GM12878 (cell line): Measurements from ENCODE around the gene DTWD2. TPM values are rescaled to one million over a fixed set of nuclear protein-coding genes. Genes with fewer than 3 reads are reported as not detected.

ENCODE experiments used
- CREM ChIP-seq: IDR thresholded peaks from 2 replicates; pipeline ENCODE4 v1.6.1; 2014; ENCODE audit warnings: antibody characterized with exemption, low read depth
- CUX1 ChIP-seq: IDR thresholded peaks from 2 replicates; pipeline ENCODE4 v1.6.1; 2012; ENCODE audit warnings: improper control_type of control experiment, low read depth, low read length; ENCODE audit not compliant: insufficient replicate concordance
- E4F1 ChIP-seq: fragments of 450-650 bp; IDR thresholded peaks from 2 replicates; pipeline ENCODE4 v1.6.1; 2018; ENCODE audit warnings: borderline replicate concordance, mild to moderate bottlenecking; ENCODE audit not compliant: partially characterized antibody
- HCFC1 ChIP-seq: fragments of 150-350 bp; IDR thresholded peaks from 2 replicates; pipeline ENCODE4 v1.6.1; 2014; ENCODE audit warnings: low read length
- HDGF ChIP-seq: fragments of 450-650 bp; IDR thresholded peaks from 2 replicates; pipeline ENCODE4 v1.6.1; 2016; ENCODE audit warnings: antibody characterized with exemption
- IKZF1 ChIP-seq: fragments of 450-650 bp; conservative IDR thresholded peaks from 2 replicates; pipeline ENCODE4 v1.6.1; 2017; ENCODE audit warnings: antibody characterized with exemption, mild to moderate bottlenecking
- SREBF2 ChIP-seq: IDR thresholded peaks from 2 replicates; pipeline ENCODE4 v1.6.1; 2012; ENCODE audit warnings: mild to moderate bottlenecking, low read length
- polyA plus RNA-seq, 11 experiments: library from polyadenylated mRNA; depleted of rRNA in 4 of 11; unstranded in 6 of 11; stranded (reverse) in 5 of 11; fragments of >200 nt; fragmentation: Nextera tagmentation in 4 of 11; fragmentation: Illumina TruSeq in 1 of 11; extraction: Ambion mirVana in 4 of 11; extraction: Trizol in 1 of 11; gene quantifications; 1 replicate in 1 of 11; 2 replicates in 10 of 11; pipeline versions ENCODE4 v1.2.1 to v1.2.3, GENCODE V29; 2011 to 2016; ENCODE audit warnings: inconsistent platforms in 2 of 11, missing spikeins in 2 of 11, low read depth in 1 of 11
- total RNA-seq, 4 experiments: library from RNA; depleted of rRNA in 3 of 4; stranded (reverse); fragments of >200 nt in 3 of 4; fragmentation: Illumina TruSeq in 1 of 4; extraction: Trizol in 1 of 4; gene quantifications; 2 replicates each; pipeline versions ENCODE4 v1.2.1 to v1.2.3, GENCODE V29; 2013 to 2021

Gene DTWD2
- total and polyA plus RNA-seq, 10 of the 15 experiments (the other 5 are each of a cell fraction or from before 2014, with no cell fraction given), result 0.93 to 8.4 (median 5.1) TPM

DNA sequence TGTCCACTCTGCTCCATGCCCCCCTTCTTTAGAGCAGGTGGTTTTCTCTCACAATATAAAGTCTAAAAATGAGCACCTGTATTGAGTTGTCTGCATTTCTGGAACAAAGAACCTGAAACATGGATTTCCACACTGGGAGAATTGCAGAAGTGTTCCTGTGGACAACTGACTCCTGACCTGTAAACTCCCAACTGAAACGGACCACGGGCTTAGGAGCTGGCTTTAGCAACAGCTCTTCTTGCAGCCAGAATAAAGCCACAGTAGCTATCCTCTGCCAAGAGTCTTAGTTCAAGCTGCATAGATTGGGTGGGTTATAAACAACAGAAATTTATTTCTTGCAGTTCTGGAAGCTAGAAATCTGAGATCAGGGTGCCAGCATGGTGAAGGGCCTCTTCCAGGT, 194.7 kb downstream of the DTWD2 start (continued):
- TF ChIP-seq CUX1, result no peak
- no peak for TF ChIP-seq CREM
- no peak for TF ChIP-seq IKZF1
- TF ChIP-seq HDGF, result no peak
- no peak for TF ChIP-seq SREBF2
- TF ChIP-seq E4F1, result no peak
- no peak for TF ChIP-seq HCFC1
- TF ChIP-seq, all 136 proteins: peak for 0
